ENCODE measurements around the gene KIAA0930. TPM values are rescaled to one million over a fixed set of nuclear protein-coding genes. Genes with fewer than 3 reads are reported as not detected.

The KIAA0930 gene
- polyA plus RNA-seq, 1 of the 3 experiments (the other 2 are of a cell fraction): 80.8 TPM

- no peak for TF ChIP-seq TAF1 (IDR thresholded peaks at IDR 0.05; ENCODE audit: borderline replicate concordance, low read depth, low read length)
- TF ChIP-seq YY1 (IDR thresholded peaks at IDR 0.05; ENCODE audit: low read depth): no peak
Measured at GRCh38 chr22:45224331-45224730, 16.4 kb downstream of the KIAA0930 start (continued).

GRCh38 chr22:45223304-45224117 lies 17.2 kb downstream of the KIAA0930 start:
- Histone ChIP-seq H3F3A (replicated peaks; ENCODE audit: insufficient read depth) (no peaks in the 10 kb centered on the region), H3K9me2 (no peaks in the 10 kb centered on the region), H3K36me3 (replicated peaks in 1 of 2; ENCODE audit: control insufficient read depth in 1 of 2, insufficient read depth in 2 of 2, low read length in 1 of 2) (no peaks in the 10 kb centered on the region), H3K79me2 (ENCODE audit: insufficient read depth) (peaks cover 24% of the 10 kb centered on the region), H2AFZ (ENCODE audit: low read depth) (no peak overlapping the region), H3K9me3 (no peaks in the 10 kb centered on the region), H3K9ac (no peak overlapping the region), H3K4me1 (ENCODE audit: control insufficient read depth in 1 of 2, insufficient read depth in 2 of 2, low read depth in 1 of 2, low read length in 1 of 2) (peaks cover 0 to 36% of the 10 kb centered on the region in 2 experiments; a peak in 2 of 4 replicates), H4K20me1 (ENCODE audit: insufficient read depth) (peaks cover 25% of the 10 kb centered on the region), H3K27me3 (ENCODE audit: insufficient read depth) (no peaks in the 10 kb centered on the region), H3K27ac (ENCODE audit: low read depth in 2 of 2, low read length in 1 of 2) (no peak overlapping the region), H3K4me3 (ENCODE audit: low read depth in 2 of 2, low read length in 1 of 2) (no peak overlapping the region), H3K4me2 (no peak overlapping the region)
- TF ChIP-seq POLR2AphosphoS5 (IDR thresholded peaks at IDR 0.05; ENCODE audit: low read depth, low read length): no peak
- peak; percentile 23; the same call in 1 of the 2 replicates for TF ChIP-seq NFIC (IDR thresholded peaks at IDR 0.05; ENCODE audit: borderline replicate concordance)
- CTCF ChIA-PET: no interaction called here
- POLR2A ChIA-PET: no interaction called here
- WGBS (ENCODE audit: low lambda C conversion rate): 63% methylated on average over 5 of the region's 5 CpGs
- no peak for DNase-seq

GRCh38 chr22:45221201-45221600 lies 19.5 kb downstream of the KIAA0930 start:
- no peak overlapping the region for H3K4me2 ChIP-seq
- H3K27ac ChIP-seq (ENCODE audit: low read depth in 2 of 2, low read length in 1 of 2): no peak overlapping the region
- H3K79me2 ChIP-seq (ENCODE audit: insufficient read depth): peaks cover 29% of the 10 kb centered on the region
- no peaks in the 10 kb centered on the region for H3K9me3 ChIP-seq
- H3K4me3 ChIP-seq (ENCODE audit: low read depth in 2 of 2, low read length in 1 of 2): no peak overlapping the region
- ChIA-PET CTCF (interaction anchor here (1.0 to 4.2 kb wide), 3 partner anchors 12 to 357 kb away, joined by 3 to 22 read pairs (median 3); no protein-coding TSS in a partner anchor), POLR2A (no interaction called here)
- H3K27me3 ChIP-seq (ENCODE audit: insufficient read depth): no peaks in the 10 kb centered on the region
- no peaks in the 10 kb centered on the region for H3K9me2 ChIP-seq
- no peaks in the 10 kb centered on the region for H3F3A ChIP-seq (replicated peaks; ENCODE audit: insufficient read depth)
- H4K20me1 ChIP-seq (ENCODE audit: insufficient read depth): peaks cover 36% of the 10 kb centered on the region
- peaks cover 0 to 38% of the 10 kb centered on the region in 2 experiments; a peak in 2 of 4 replicates for H3K4me1 ChIP-seq (ENCODE audit: control insufficient read depth in 1 of 2, insufficient read depth in 2 of 2, low read depth in 1 of 2, low read length in 1 of 2)
- H3K9ac ChIP-seq: no peak overlapping the region
- DNase-seq: no peak
- no peaks in the 10 kb centered on the region for H3K36me3 ChIP-seq (replicated peaks in 1 of 2; ENCODE audit: control insufficient read depth in 1 of 2, insufficient read depth in 2 of 2, low read length in 1 of 2)
- WGBS (ENCODE audit: low lambda C conversion rate): 93% methylated on average over 5 of the region's 5 CpGs
- H2AFZ ChIP-seq (ENCODE audit: low read depth): no peak overlapping the region
- TF ChIP-seq GABPA (IDR thresholded peaks at IDR 0.05; ENCODE audit: low read depth) (no peak), IRF3 (IDR thresholded peaks at IDR 0.05; ENCODE audit: low read depth, low read length) (no peak), REST (IDR thresholded peaks at IDR 0.05; ENCODE audit: low read depth, low read length) (no peak), EZH2phosphoT487 (IDR thresholded peaks at IDR 0.05; ENCODE audit: borderline replicate concordance, low read depth) (no peak), CTCF (IDR thresholded peaks at IDR 0.05) (no peak), ELF1 (IDR thresholded peaks at IDR 0.05) (no peak), CHD2 (IDR thresholded peaks at IDR 0.05; ENCODE audit: low read length, partially characterized antibody) (no peak), MXI1 (IDR thresholded peaks at IDR 0.05; ENCODE audit: low read depth, low read length) (no peak), GATA2 (CRISPR knock-in tag; IDR thresholded peaks at IDR 0.05) (no peak), FOXM1 (IDR thresholded peaks at IDR 0.05; ENCODE audit: low read depth) (no peak), FOXJ3 (CRISPR knock-in tag; IDR thresholded peaks at IDR 0.05) (no peak), PBX3 (IDR thresholded peaks at IDR 0.05) (no peak), POLR2AphosphoS5 (IDR thresholded peaks at IDR 0.05; ENCODE audit: low read depth, low read length) (no peak), RXRA (IDR thresholded peaks at IDR 0.05; ENCODE audit: borderline replicate concordance, low read depth) (no peak)
